HG02571 (cell line): ENCODE measurements around the gene ARHGAP22.

Experiments used
- ATAC-seq: cut with Tn5 transposase; IDR thresholded peaks from one replicate; pipeline ENCODE4 v1.9.1; 2021; ENCODE audit warnings: mild to moderate bottlenecking, moderate library complexity; ENCODE audit not compliant: unreplicated experiment

ARHGAP22 gene

DNA sequence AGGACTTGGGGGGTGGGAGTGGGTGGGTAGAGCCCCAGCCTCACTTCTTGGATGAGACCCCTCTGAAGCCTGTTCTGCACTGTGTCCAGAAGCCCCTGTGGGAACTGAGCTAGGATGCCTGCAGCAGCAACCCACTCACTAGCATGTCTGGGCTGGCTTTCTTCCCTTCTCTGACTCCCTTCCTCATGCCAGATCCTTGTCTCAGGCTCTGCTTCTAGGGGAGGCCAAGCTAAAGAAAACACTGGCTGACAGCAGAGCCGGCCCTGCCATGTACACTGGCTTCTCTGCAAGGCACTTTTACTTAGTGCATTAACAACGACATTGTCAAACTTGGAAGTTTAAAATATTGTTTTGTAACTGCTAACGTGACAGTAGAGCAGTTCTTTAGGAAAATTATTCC, 50.2 kb downstream of the ARHGAP22 start:
- no peak for ATAC-seq

DNA sequence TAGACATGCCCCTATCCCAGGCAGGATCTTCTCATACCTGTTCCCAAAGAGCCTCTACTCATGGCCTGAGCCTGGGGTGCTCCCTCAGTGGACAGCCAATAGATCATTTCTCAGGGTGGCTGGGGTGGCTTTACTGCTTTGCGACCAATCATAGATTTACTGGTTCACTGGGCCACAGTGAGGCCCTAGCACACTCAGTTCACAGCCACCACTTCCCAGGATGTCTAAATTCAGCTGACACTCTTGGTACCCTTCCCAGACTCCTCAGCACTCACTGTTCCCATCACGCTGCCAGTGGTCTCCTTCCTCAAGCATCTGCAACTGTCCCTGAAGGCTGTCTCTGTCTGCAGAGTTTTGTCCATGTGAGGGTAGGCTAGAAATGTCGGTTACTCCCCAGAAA, 50.6 kb downstream of the ARHGAP22 start:
- no peak for ATAC-seq

DNA sequence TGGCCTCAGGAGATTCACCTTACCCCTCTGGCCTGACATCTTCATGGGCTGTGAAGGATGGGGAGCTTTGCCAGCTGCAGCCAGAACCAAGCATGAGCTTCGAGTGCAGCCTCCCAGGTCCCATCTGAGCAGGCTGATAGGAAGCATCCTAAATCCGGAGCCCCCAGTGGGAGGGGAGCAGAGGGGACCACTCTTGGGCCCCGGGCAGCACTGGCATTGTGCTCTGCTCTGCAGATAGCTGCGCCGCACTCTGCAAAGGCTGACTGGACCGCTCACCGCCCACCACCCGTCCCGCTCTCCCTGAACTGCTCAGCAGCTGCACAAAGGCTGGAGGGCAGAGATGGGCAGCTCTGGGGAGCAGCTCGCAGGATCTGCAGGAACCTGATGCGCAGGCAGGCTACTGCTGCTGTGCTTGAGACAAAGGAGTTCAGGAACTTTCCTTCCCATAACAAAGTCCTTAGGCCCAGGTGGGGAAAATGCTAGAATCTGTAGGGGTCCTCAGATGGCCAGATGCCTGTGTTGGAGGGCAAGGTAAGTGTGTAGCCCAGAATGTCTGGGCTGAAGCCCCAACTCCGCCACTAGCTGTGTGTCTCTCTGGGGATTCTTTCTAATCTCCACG, 51.8 kb downstream of the ARHGAP22 start:
- no peak for ATAC-seq

DNA sequence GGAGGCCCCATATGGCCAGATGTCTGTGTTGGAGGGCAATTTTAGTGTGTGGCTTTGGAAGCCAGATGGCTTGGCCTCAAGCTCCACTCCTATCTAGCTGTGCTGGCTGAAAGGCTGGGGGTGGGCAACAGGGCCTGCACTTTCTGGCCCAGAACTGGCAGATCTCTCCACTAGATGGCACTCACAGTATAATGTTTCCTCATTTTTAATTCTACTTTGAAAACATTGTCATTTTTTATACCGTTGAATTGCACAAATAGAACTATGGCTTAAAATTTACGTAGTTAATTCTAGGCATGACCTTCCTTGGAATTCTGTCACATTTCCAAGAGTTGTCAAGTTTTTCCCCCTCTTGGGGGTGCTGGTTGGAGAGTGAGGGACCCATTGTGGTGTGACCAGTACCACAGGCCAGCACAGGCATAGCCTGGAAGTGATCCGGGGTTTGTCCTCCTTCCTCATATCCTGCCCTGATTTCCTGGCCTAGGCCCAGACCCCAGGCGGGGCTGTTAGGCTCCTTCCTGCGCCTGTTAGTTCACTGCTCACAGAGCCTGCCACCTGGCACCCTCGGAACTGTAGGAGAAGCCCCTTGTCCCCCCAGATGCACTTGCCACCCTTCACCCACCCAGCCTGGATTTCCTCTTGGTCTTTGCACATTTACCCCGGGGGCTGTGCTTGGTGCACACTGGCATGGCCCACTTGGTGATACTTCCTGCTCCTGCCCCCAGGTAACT, 52.8 kb downstream of the ARHGAP22 start:
- no peak for ATAC-seq

DNA sequence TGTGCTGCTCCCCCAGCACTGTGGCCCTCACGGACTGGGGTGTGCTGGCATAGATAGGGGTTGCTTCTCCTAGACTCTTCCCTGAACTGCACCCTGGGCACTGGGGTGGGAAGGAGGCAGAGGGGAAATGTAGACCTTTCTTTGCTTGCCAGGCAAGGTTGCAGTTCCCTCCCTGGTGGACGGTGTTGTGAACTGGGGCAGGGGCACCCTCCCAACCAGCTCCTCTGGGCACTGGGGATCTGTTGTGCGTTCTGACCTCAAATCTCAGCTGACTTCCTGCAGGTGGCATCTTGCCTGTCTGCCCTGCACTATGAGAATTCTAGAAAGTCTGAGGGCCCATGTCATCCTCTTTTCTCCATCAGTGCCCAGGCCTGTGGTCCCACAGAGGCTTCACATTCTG, 53.9 kb downstream of the ARHGAP22 start:
- no peak for ATAC-seq

DNA sequence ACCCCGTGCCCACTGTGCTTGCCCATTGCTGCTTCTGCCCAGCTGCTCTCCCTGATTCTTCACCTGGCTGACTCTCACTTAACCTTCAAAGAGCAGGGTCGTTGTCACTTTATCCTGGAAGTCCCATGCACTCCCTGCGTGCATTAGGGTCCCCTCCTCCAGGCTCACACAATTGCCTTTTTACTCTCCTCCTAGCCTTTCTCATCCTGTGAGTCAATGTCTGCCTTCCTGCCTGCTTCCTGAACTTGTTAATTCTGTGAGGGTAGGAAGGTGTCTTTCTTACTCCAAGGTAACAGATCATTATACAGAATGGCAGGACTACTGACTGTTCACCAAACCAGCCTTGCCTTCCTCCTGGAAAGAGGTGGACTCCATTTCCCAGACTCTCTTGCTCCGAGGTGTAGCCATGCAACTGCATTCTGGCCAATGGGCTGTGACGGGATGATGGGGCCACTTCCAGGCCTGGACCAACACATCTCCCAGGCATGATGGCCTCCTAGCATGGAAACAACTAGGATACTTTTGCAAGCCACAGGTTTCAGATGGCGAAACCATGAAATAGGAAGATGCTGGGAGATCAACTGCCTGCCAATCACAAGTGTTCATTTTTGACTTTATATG, 54.7 kb downstream of the ARHGAP22 start:
- no peak for ATAC-seq

DNA sequence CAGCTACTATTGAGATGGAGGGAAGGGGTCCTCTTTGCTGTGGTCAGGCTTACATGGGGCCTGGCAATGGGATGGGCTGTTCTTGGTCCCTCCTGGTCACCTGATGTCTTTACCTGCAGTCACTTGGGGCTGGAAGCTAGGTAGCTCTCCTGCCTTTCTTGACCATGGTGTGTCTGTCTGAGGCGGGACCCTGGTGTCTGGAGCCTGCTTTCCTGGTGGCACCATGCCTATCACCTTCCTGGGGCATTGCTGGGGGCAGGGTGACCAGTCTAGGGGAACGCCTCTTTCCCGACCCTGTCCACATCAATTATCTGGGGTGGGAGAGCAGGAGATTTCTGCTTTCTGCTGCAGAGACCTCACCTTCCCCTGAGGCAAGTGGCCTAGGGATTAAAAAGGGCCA, 55.6 kb downstream of the ARHGAP22 start:
- no peak for ATAC-seq

DNA sequence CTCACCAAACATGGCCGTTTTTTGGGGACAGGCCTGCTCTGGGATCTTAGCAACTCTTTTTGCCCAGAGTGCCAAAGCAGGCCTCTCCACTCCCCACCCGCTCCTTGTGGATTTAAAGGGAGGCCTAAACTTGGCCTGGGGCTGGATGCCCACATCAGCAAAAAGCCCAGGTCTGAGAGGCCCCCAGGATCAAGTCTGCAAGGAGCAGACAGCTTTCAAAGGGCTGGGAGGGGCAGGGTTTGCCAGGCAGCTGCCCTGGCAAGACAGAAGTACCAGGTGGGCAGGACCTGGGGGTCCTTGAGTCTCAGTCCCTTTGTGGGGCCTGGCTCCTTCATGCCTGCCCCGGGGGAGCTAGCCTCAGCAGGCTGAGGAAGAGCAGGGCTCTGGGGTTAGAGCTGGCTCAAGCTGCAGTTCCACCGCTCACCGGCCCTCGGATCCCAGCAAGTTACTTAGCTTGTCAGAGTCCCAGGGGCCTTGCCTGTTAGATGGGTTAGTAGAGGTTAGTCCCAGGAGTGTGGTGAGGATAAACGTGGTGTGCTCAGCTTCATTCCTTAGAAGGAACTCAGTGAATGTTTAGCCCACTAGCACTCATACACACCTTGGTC, 56.2 kb downstream of the ARHGAP22 start:
- ATAC-seq: no peak

DNA sequence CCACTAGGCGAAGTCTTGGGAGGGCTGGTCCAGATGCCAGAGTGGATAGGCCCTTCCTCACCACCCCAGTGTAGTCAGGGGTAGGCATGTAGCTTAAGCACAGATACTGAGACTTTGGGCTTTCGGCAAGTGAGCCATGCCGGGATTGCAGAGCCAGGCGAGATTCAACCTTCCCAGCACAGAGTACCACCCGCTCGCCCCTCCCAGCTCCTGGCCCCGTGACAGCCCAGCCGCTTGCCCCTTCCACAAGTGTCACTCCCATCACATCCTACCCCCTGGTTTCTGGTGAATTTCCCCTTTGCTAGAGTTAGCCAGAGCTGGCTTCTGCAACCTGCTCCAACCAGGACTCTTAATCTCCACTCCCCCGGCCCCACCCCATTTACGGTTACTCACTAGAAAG, 56.9 kb downstream of the ARHGAP22 start:
- ATAC-seq: no peak

DNA sequence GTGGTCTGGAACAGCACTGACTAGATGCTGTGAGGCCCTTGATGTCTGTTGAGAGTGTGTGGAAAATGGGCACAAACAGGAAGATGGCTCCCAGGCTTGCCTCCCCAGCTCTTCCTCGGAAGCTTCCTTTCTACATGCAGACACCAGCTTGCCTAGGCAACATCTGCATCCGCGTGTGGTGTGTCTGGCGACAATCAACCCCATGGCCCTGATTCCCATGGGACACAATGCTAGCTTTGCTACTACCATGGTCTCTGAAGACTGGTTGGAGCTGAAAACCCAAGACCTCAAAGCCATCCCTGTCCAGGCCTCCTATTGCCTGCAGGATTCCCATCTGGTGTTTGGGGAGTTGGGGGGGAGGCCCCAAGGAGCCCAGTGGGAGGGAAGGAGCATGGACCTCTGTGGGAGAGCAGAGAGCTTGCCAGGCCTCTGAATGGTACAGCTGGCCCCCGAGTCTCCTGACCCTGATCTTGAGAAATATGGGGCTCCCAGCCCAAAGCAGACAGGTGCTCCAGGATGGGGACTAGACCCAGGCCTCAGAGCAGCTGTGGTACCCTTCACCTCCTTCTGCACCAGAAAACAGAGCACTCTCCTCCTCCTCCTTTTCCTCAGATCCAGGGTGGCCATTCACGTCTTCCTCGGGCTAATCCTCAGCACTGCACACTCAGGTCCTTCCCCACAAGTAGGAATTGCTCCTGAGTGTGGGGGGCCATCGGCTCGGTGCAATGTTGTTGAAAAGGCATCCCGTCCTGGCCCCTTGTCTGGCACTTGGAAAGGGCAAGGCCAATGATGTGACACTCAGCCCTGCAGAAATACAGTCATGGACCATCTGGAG, 57.6 kb downstream of the ARHGAP22 start:
- ATAC-seq: no peak

DNA sequence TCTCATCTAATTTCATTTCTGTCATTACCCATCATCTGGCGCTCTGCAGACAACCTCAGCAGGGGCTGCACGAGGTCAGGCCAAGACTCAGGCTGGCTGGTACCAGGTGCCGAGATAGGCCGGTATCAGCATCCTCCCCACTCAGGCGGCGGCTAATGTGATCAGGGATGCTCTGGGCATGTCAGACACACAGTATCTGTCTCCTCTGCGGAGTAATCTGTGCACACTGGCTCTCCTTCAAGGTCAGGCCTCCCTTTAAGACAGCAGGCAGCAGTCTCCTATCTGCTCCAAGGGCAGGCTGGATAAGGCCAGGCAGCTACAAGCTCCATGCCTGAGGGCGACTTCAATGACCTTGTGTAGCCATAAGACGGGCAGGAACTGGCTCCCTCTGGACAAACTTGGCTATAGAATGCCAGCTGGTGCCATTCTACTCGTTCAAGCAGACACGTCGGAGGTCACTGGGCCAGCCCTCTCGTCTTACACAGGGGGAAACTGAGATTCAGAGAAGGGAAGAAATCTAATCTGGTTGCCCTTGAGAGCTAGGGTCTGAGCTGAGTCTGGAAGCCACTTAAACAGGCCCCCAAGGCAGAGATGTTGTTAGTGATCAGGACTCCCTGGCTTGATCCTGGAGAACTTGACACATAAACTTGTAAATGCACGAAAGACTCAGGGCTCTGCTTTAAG, 59.3 kb downstream of the ARHGAP22 start:
- no peak for ATAC-seq

DNA sequence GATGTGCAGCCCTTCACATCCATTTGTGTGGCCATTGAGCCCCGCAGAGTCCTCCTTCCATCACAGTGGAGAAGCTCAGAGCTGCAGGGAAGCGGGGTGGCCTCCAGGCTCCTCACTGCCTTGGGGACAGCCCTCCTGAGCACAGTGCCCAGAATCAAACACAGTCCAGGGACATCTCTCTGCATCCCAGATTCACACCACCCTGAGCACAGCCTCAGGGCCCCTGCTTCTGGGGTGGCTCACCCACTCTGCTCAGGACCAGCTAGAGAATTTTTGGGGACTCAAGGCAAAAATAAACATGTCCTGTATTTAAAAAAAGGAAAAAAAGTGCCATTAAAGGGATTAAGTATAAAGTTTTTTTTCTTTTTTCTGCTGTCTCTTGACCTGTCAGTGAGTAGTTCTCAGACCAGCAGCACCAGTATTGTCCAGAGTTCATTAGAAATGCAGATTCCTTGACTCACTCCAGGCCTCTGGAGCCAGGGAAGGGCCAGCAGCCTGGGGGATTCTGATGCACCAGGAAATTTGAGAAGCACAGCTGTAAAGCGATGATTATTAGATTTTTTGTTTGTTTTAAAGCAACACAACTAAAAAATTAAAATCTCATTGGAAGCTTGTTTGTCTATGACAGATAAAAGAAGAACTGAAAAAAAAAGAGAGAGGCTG, 61.6 kb downstream of the ARHGAP22 start:
- no peak for ATAC-seq

DNA sequence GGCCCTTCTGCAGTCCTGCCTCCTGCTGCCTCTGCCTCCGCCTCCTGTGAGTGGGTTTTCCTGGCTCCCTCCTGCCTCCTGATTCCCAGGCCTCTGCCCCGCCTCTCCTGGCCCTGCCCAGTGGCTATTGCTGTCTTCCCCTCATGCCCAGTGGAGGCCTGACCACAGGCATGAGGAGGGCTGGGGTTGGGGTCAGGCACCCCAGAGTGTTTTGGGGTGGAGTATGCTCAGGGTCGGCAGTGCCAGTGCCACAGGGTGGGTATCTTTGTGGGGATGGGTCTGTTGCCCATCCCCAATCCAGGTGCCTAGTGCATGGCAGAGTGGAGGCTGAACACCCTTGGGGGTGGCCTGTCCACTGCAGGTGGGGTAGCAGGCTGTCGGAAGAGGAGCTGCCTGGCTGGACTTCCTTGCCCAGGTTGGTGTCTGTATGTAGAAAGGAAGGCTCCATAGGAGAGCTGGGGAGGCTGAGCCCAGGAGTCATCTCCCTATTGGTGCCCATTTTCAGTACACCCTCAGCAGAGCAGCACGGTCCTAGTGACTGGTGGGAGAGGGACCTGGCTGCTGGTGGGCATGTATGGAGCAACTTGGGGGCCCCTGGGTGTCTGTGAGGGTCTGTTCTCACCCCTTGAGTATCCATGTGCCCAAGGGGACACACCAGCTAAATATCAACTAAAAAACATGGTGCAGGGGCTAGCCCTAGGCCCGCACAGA, 62.2 kb downstream of the ARHGAP22 start:
- ATAC-seq: no peak

DNA sequence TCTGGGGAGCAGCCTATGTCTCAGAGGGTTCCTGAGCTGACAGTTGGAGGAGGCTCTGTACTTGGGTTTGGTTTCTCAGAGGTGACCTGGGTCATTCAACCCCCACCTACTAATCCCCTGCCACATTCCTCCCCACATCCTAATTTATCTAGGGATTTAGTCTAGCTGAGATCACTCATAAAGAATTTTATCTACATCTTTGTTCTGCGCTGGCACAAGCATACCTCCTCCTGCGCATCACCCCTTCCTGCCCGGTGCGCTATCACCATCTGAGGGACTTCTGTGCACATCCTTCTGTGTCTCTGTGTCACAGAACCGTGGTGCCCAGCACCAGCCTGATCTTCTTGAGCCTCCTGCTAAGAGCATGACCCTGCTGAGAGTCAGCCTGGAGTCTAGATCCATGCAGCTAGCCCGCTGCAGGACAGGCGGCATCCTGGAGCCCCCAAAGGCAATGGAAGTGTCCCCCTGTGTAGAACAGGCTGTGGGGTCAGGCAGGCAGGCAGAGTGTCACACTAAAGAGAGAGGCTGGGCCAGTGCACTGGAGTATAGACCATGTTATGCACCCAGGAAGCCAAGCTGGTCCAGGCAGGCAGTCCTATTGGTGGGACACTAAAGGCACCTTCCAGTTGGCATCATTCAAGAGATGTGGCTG, 63.6 kb downstream of the ARHGAP22 start:
- no peak for ATAC-seq

DNA sequence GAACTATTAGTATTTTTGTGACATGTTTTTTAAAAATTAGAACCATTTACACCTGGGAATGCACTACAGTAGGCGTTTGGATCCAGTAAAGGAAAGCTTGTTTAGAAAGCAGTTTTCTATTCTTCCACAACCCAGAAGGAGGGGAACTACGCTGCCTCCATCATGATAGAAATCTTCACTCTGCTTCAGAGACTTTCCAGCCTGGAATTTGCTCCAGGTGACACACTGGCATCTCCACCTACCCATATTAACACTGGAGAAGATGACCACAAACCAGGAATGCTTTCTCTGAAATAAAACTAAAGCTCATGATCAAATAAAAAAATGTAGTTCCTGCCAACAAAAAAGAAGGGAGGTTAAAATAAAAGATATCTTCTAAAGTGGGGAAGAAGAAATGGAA, 66.3 kb downstream of the ARHGAP22 start:
- no peak for ATAC-seq

DNA sequence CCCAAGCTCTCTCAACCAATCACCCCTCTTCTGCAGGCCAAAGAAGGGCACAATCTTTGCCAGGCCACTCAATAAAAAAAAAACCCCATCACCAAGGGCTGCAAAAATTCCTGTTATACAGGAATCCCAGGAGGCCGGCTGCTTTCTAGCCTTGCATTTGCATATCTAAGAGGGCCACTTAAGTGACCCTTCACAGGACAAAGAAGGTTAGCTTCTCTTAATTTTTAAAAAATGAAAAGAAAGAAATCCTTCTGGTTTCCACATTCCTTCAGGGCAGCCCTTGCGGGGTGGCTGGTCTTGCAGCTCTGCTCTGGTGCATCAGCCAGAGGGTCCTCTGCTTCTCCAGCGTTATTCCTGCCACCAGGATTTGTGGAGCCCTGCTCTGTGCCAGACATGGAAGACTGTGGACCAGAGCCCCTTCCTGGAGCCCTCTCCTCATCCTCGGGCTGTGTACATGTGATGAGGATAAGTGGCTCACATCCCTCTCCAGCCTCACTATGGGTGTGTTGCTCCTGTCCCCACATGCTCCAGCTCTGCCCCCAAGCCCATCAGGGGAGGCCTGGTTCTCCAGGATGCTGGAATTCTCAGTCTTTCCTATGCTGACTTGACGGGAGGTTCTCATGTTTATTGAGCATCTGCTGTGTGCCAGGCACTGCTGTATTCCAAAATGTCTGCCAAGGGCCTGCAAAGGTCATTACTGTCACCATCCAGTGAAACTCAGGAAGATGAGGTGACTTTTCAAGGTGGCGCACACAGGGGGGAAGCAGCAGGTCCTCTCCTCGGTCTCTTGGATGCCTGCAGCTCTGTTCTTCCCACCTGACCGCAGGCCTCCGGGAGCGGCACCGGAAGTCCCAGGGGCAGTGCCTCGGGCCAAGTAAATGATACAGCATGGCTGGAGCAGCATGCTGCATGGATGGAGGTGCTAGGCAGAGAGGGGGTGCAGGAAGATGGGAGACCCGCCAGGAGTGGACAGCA, 67.7 kb downstream of the ARHGAP22 start:
- ATAC-seq: no peak

DNA sequence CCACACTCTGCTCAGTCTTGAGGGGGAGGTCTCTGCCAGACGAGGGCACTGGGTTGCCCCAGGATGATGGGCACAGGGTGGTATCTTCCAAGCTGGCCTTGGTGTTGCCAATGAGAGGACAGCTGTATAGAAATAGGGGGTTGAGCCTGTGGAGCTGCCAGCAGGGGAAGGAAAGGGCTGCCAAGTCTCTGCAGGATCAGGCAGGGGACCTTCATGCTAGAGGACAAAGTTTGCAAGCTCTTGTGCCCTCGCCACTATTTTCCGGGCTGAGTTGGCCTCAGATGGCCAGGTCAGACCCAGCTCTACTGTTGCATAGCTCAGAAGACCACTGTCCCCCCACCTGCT, 68.7 kb downstream of the ARHGAP22 start:
- ATAC-seq: no peak
